Subcutaneous adipose tissue (tissue), 4 donors: ENCODE results near the gene GLT6D1. TPM values are rescaled to one million over a fixed set of nuclear protein-coding genes. Genes with fewer than 3 reads are reported as not detected.

Experiments
- CTCF ChIP-seq: fragments of 450-650 bp; IDR thresholded peaks from one replicate; pipeline ENCODE4 v1.5.1; 2016; ENCODE audit warnings: low read depth, mild to moderate bottlenecking, control low read depth, antibody characterized with exemption, moderate library complexity
- total RNA-seq, 4 donors: library from RNA; depleted of rRNA; stranded (reverse); fragments of >200 nt; gene quantifications; one replicate each; pipeline ENCODE4 v1.1.0, GENCODE V29; 2016

The GLT6D1 gene
- total RNA-seq, 4 donors from 2014 or later = not detected

- no peak for TF ChIP-seq CTCF
Observed at GRCh38 chr9:135612981-135613910, 26.1 kb downstream of the GLT6D1 start.

- TF ChIP-seq CTCF = no peak
Observed at GRCh38 chr9:135612437-135612836, 26.9 kb downstream of the GLT6D1 start.

- TF ChIP-seq CTCF = no peak
Observed at GRCh38 chr9:135611875-135612209, 27.5 kb downstream of the GLT6D1 start.

- no peak for TF ChIP-seq CTCF
Observed at GRCh38 chr9:135611142-135611874, 28.0 kb downstream of the GLT6D1 start.

GRCh38 chr9:135610290-135611141 lies 28.8 kb downstream of the GLT6D1 start:
- TF ChIP-seq CTCF = no peak

GRCh38 chr9:135609366-135609955 lies 29.9 kb downstream of the GLT6D1 start:
- no peak for TF ChIP-seq CTCF

GRCh38 chr9:135608999-135609317 lies 30.4 kb downstream of the GLT6D1 start:
- no peak for TF ChIP-seq CTCF
